Activated T-cell treated with anti-CD3 and anti-CD28 coated beads, Interleukin-2, amount 50 U/mL, for 4 hours (primary cell): ENCODE data around the gene SMIM41. TPM values are rescaled to one million over a fixed set of nuclear protein-coding genes. Genes with fewer than 3 reads are reported as not detected.
"Not testable (repeated sequence)": the region's sequence is repeated elsewhere in the genome, so short reads cannot be mapped to it uniquely, and the experiment has no call there.

Source experiments
- ATAC-seq, 2 donors: fragments of 200-7000 bp; cut with Tn5 transposase; one replicate each; pipeline ENCODE4 v1.10.0; 2021
- DNase-seq: peaks from one replicate; pipeline ENCODE4 v3.0.0-alpha.2; 2020
- H3K27me3 Mint-ChIP-seq: one replicate; pipeline ENCODE4 v1.8.0; 2021; ENCODE audit warnings: low read depth, mixed read lengths
- H3K36me3 Mint-ChIP-seq: one replicate; pipeline ENCODE4 v1.8.0; 2022; ENCODE audit warnings: mixed read lengths; ENCODE audit not compliant: insufficient read depth
- H3K4me1 Mint-ChIP-seq: one replicate; pipeline ENCODE4 v1.8.0; 2021; ENCODE audit warnings: low read depth, mixed read lengths
- H3K4me3 Mint-ChIP-seq: one replicate; pipeline ENCODE4 v1.8.0; 2021; ENCODE audit warnings: mild to moderate bottlenecking, moderate library complexity, mixed read lengths
- H3K9me3 Mint-ChIP-seq: one replicate; pipeline ENCODE4 v1.8.0; 2021; ENCODE audit warnings: mixed read lengths
- total RNA-seq, 3 donors: library from RNA; stranded (reverse); gene quantifications; one replicate each; pipeline ENCODE4 v1.2.1, GENCODE V29; 2021

The SMIM41 gene
- total RNA-seq, 3 donors from 2014 or later: not detected

DNA sequence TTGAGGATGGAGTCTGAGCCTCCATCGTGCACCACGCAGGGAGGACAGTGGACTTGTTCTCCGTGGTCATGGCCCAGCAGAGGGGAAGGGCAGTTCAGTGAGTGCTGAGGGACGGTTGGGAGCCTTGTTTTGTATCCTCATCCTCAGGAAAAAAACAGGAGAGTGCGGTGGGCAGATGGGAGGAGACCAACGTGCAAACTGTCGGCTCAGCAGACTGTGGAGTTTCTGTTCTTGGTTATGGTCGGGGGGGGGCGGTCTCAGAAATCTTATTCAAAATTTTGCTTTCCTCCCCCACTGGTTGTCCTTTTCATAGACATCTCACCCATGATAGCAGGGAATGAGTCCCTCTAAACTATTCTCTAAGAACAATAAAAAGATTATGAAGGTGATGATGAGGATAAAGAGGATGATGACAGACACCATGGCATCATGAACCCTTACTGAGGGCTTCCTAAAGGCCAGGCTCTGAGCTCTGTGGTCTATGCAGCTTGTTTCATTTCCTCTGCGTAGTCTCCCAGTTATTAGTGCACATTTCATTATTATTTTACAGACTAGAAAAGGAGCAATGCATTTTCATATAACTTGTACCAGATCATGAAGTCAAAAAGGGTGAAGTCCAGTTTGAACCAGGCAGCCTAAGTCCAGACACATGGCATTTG is 25.1 kb downstream of the SMIM41 start:
- H3K27me3 Mint-ChIP-seq: peaks cover 51% of the 10 kb centered on the region
- ATAC-seq, H3K4me1 Mint-ChIP-seq, H3K4me3 Mint-ChIP-seq, H3K9me3 Mint-ChIP-seq, DNase-seq, H3K36me3 Mint-ChIP-seq: not testable (repeated sequence)

- H3K4me3 Mint-ChIP-seq, ATAC-seq, H3K9me3 Mint-ChIP-seq, H3K36me3 Mint-ChIP-seq: not testable (repeated sequence)
- Mint-ChIP-seq H3K4me1 (peaks cover 15% of the 10 kb centered on the region), H3K27me3 (peaks cover 11% of the 10 kb centered on the region)
- peak; percentile 60 for DNase-seq
These were observed 37.0 kb downstream of the SMIM41 start for GRCh38 chr12:52116222-52117125.

- not testable (repeated sequence) for H3K36me3 Mint-ChIP-seq, DNase-seq, ATAC-seq, H3K9me3 Mint-ChIP-seq, H3K4me3 Mint-ChIP-seq
- Mint-ChIP-seq H3K27me3 (peaks cover 16% of the 10 kb centered on the region), H3K4me1 (peaks cover 15% of the 10 kb centered on the region)
These were observed 38.4 kb downstream of the SMIM41 start for GRCh38 chr12:52117806-52118475.

- no peaks in the 10 kb centered on the region for H3K36me3 Mint-ChIP-seq
- DNase-seq (no peak), ATAC-seq (peak; percentile 55 to 68)
- H3K4me1 Mint-ChIP-seq: peaks cover 15% of the 10 kb centered on the region
- H3K4me3 Mint-ChIP-seq: no peak overlapping the region
- H3K9me3 Mint-ChIP-seq: no peaks in the 10 kb centered on the region
- peaks cover 26% of the 10 kb centered on the region for H3K27me3 Mint-ChIP-seq
These were observed 40.1 kb downstream of the SMIM41 start for GRCh38 chr12:52119398-52120254.

GRCh38 chr12:52120951-52121823 is 41.7 kb downstream of the SMIM41 start:
- H3K27me3 Mint-ChIP-seq: peaks cover 37% of the 10 kb centered on the region
- H3K4me3 Mint-ChIP-seq: no peak overlapping the region
- DNase-seq: no peak

GRCh38 chr12:52121824-52122539 is 42.5 kb downstream of the SMIM41 start:
- Mint-ChIP-seq H3K9me3 (no peaks in the 10 kb centered on the region), H3K36me3 (no peaks in the 10 kb centered on the region), H3K4me3 (no peak overlapping the region), H3K4me1 (peaks cover 6% of the 10 kb centered on the region), H3K27me3 (peaks cover 44% of the 10 kb centered on the region)
- peak; percentile 62 for DNase-seq
- ATAC-seq: peak in 1 of 2 donors; percentile 29

More at GRCh38 chr12:52120951-52121823, 41.7 kb downstream of the SMIM41 start:
- peaks cover 13% of the 10 kb centered on the region for H3K4me1 Mint-ChIP-seq
- H3K9me3 Mint-ChIP-seq: no peaks in the 10 kb centered on the region
- ATAC-seq: no peak
- H3K36me3 Mint-ChIP-seq: no peaks in the 10 kb centered on the region

DNA sequence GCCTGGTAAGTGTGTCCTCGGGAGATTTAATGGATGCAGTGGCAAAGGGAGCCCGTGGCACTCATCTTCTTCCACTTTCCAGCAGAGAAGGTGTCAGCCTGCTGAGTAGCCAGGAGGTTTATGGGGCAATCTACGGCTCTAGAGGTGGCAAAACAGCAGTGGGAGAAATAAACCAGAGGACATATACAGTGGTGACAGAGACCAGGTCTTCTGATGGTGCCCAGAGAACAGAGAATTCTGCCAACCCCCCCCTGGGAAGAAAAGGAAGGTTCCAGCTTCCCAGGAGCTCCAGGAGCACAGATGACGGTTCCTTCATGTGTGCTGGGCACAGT is 43.0 kb downstream of the SMIM41 start:
- peaks cover 49% of the 10 kb centered on the region for H3K27me3 Mint-ChIP-seq
- H3K36me3 Mint-ChIP-seq: no peaks in the 10 kb centered on the region
- ATAC-seq (no peak), DNase-seq (no peak)
- no peaks in the 10 kb centered on the region for H3K9me3 Mint-ChIP-seq
- H3K4me3 Mint-ChIP-seq: no peak overlapping the region
- H3K4me1 Mint-ChIP-seq: peaks cover 5% of the 10 kb centered on the region

GRCh38 chr12:52122904-52123303 is 43.4 kb downstream of the SMIM41 start:
- no peaks in the 10 kb centered on the region for H3K36me3 Mint-ChIP-seq
- H3K27me3 Mint-ChIP-seq: peaks cover 51% of the 10 kb centered on the region
- H3K4me1 Mint-ChIP-seq: peaks cover 5% of the 10 kb centered on the region
- ATAC-seq (no peak), DNase-seq (no peak)
- H3K4me3 Mint-ChIP-seq: no peak overlapping the region
- H3K9me3 Mint-ChIP-seq: no peaks in the 10 kb centered on the region

DNA sequence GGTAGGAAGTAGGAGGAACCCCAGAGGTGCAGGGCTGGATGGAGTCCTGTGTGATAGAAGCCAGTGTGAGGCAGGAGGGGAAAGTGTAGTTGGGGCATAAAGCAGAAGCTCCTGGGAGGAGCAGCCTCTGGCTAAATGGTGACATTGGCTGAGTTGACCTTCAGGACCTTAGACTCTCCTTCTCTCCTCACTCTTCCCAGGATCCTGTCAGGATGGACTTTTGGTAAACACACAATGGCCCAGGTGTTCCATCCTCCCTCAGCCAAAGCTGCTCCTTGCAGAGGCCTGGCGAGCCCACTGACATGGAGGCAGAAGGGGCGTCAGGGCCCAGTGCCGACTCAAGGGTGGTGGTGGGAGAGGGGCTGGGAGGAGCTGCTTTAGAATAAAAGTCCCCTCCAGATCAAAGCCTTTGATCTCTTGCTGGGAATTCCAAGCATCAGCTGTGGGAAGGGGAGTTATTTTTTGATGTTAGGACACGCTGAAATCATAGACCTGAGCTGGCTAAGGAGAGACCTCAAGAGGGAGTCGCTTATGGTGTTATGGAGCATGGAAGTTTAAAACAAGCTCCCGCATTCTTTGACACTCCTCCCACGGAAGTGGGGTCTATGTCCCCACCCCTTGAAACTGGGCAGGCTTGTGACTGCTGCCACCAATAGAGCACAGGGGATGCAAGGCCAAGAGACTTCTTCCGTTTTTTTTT is 44.1 kb downstream of the SMIM41 start:
- Mint-ChIP-seq H3K4me3 (no peak overlapping the region), H3K36me3 (no peaks in the 10 kb centered on the region), H3K9me3 (no peaks in the 10 kb centered on the region), H3K4me1 (peaks cover 4% of the 10 kb centered on the region), H3K27me3 (peaks cover 52% of the 10 kb centered on the region)
- ATAC-seq (no peak), DNase-seq (no peak)

DNA sequence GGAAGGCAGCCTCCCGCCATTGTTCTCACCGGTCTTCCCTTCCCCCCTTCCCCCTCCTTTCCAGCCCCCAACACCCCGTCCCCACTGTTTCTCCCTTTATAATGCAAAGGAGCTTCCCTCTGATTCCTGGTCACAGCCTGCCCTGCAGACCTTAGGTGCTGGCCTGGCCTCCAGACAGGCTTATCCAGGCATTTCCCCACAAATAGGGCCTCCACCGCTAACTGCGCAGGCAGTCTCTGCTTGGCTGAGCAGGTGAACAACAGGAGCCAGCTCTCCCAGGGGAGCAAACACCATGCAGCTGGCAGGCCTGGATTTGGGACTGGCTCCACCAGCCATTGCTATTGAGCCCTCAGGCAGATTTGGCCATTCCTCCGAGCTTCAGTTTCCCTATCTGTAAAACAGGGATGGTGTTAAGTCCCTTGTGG is 46.0 kb downstream of the SMIM41 start:
- DNase-seq (no peak), ATAC-seq (no peak)
- Mint-ChIP-seq H3K36me3 (no peaks in the 10 kb centered on the region), H3K4me1 (no peaks in the 10 kb centered on the region), H3K27me3 (peaks cover 48% of the 10 kb centered on the region), H3K4me3 (no peak overlapping the region), H3K9me3 (no peaks in the 10 kb centered on the region)

GRCh38 chr12:52126050-52126604 is 46.6 kb downstream of the SMIM41 start:
- Mint-ChIP-seq H3K27me3 (peaks cover 46% of the 10 kb centered on the region), H3K36me3 (no peaks in the 10 kb centered on the region), H3K9me3 (no peaks in the 10 kb centered on the region), H3K4me3 (no peak overlapping the region), H3K4me1 (no peaks in the 10 kb centered on the region)
- no peak for ATAC-seq
- DNase-seq: no peak
